A549 (cell line): ENCODE results near the gene IGFN1. TPM values are rescaled to one million over a fixed set of nuclear protein-coding genes. Genes with fewer than 3 reads are reported as not detected.

Experiments used
- ATAC-seq, 2 experiments: fragments of 200-7000 bp in 1 of 2; fragments of >200 bp in 1 of 2; cut with Nextera tagmentation in 1 of 2; cut with Tn5 transposase in 1 of 2; 3 replicates each; pipeline versions ENCODE4 v1.8.0 to v1.9.1; 2018 to 2020; ENCODE audit warnings: mild to moderate bottlenecking in 1 of 2, moderate library complexity in 1 of 2
- CTCF ChIA-PET: fragments of 300-600 bp; sonication (Branson Sonifier 250); formaldehyde crosslinking; extraction: SDS; loops from one replicate; lab custom pipeline; 2021; ENCODE audit warnings: antibody characterized with exemption, inconsistent platforms; lab: Yijun Ruan, JAX
- POLR2A ChIA-PET: fragments of 350-600 bp; formaldehyde crosslinking; extraction: SDS; loops from one replicate; lab custom pipeline; 2021; ENCODE audit warnings: antibody characterized with exemption, inconsistent platforms; lab: Yijun Ruan, JAX
- DNase-seq, 2 experiments: peaks; one replicate each; pipeline versions ENCODE4 v3.0.0 to v3.0.0-alpha.2; 2011 to 2016; ENCODE audit warnings: low read depth in 1 of 2, low spot score in 1 of 2
- FAIRE-seq: peaks from 2 replicates; lab custom pipeline; 2011; peaks lifted over from hg19 to GRCh38; lab: Jason Lieb, UNC
- H3K27ac ChIP-seq, 2 experiments: fragments of >200 bp; sonication (Bioruptor Twin); formaldehyde crosslinking; 3 replicates each; pipeline ENCODE4 v1.5.1; 2016 to 2017
- H3K4me1 ChIP-seq: fragments of >200 bp; sonication (Bioruptor Twin); formaldehyde crosslinking; 3 replicates; pipeline ENCODE4 v1.6.1; 2016
- H3K4me2 ChIP-seq: fragments of >200 bp; sonication (Bioruptor Twin); formaldehyde crosslinking; 3 replicates; pipeline ENCODE4 v1.6.1; 2016
- H3K4me3 ChIP-seq: fragments of >200 bp; sonication (Bioruptor Twin); formaldehyde crosslinking; 3 replicates; pipeline ENCODE4 v1.5.1; 2016
- H3K9me3 ChIP-seq: fragments of >200 bp; sonication (Bioruptor Twin); formaldehyde crosslinking; 3 replicates; pipeline ENCODE4 v1.6.1; 2016
- ATOH8 ChIP-seq: fragments of 250-450 bp; sonication (Bioruptor Pico); IDR thresholded peaks from 2 replicates; pipeline ENCODE4 v1.5.0; 2020; ENCODE audit warnings: low read depth, mild to moderate bottlenecking, moderate library complexity
- CBX8 ChIP-seq: fragments of 200-600 bp; sonication (generic); IDR thresholded peaks from 2 replicates; pipeline ENCODE4 v1.6.1; 2016
- CEBPB ChIP-seq, 2 experiments: fragments of >200 bp in 1 of 2; sonication (Bioruptor Twin) in 1 of 2; formaldehyde crosslinking in 1 of 2; IDR thresholded peaks; 2 replicates each; pipeline ENCODE4 v1.6.1; 2012 to 2016
- CHD4 ChIP-seq: fragments of 200-600 bp; sonication (generic); IDR thresholded peaks from 2 replicates; pipeline ENCODE4 v1.6.1; 2016; ENCODE audit warnings: antibody characterized with exemption, mild to moderate bottlenecking, borderline replicate concordance
- CTCF ChIP-seq: fragments of >200 bp; sonication (Bioruptor Twin); formaldehyde crosslinking; IDR thresholded peaks from 3 replicates; pipeline ENCODE4 v1.5.1; 2016
- EHF ChIP-seq: fragments of 250-450 bp; sonication (Bioruptor Pico); IDR thresholded peaks from 2 replicates; pipeline ENCODE4 v1.5.0; 2020; ENCODE audit warnings: mild to moderate bottlenecking
- ELK1 ChIP-seq: fragments of 150-350 bp; IDR thresholded peaks from 2 replicates; pipeline ENCODE4 v1.6.1; 2014; ENCODE audit warnings: low read depth, mild to moderate bottlenecking, low read length
- EP300 ChIP-seq, 2 experiments: fragments of >200 bp; sonication (Bioruptor Twin); formaldehyde crosslinking; IDR thresholded peaks; 2 replicates in 1 of 2; 3 replicates in 1 of 2; pipeline ENCODE4 v1.6.1; 2016 to 2017
- FOSB ChIP-seq: fragments of 250-450 bp; sonication (Bioruptor Pico); IDR thresholded peaks from 2 replicates; pipeline ENCODE4 v1.5.0; 2020; ENCODE audit warnings: mild to moderate bottlenecking, moderate library complexity
- KDM5A ChIP-seq: fragments of 200-600 bp; sonication (generic); IDR thresholded peaks from 2 replicates; pipeline ENCODE4 v1.6.1; 2016; ENCODE audit warnings: antibody characterized with exemption, mild to moderate bottlenecking
- MAX ChIP-seq: IDR thresholded peaks from 2 replicates; pipeline ENCODE4 v1.6.1; 2012
- MAZ ChIP-seq: fragments of 150-350 bp; IDR thresholded peaks from 2 replicates; pipeline ENCODE4 v1.6.1; 2014; ENCODE audit warnings: antibody characterized with exemption, low read depth, low read length, borderline replicate concordance
- NR3C1 ChIP-seq: fragments of >200 bp; sonication (Bioruptor Twin); formaldehyde crosslinking; IDR thresholded peaks from 3 replicates; pipeline ENCODE4 v1.6.1; 2017
- PBX3 ChIP-seq: IDR thresholded peaks from 2 replicates; pipeline ENCODE4 v1.6.1; 2012
- POLR2AphosphoS2 ChIP-seq: conservative IDR thresholded peaks from 2 replicates; pipeline ENCODE4 v1.6.1; 2012; ENCODE audit warnings: low read length, improper control_type of control experiment, inconsistent platforms
- RNF2 ChIP-seq: fragments of 200-600 bp; sonication (generic); IDR thresholded peaks from 2 replicates; pipeline ENCODE4 v1.6.1; 2016; ENCODE audit warnings: low read depth, mild to moderate bottlenecking, antibody characterized with exemption, moderate library complexity, borderline replicate concordance
- WGBS: methylation state at CpG from one replicate; pipeline ENCODE4 v1.1.6; 2017; ENCODE audit errors: missing lambda C conversion rate; 5-methylcytosine and 5-hydroxymethylcytosine counted together
- polyA minus RNA-seq: library from RNA; depleted of rRNA, polyadenylated mRNA; stranded (reverse); fragments of >200 nt; gene quantifications from 2 replicates; pipeline ENCODE4 v1.2.3, GENCODE V29; 2011; rRNA and poly(A)+ RNA removed
- polyA plus RNA-seq, 4 experiments: library from polyadenylated mRNA; depleted of rRNA in 3 of 4; stranded (reverse); fragments of >200 nt; fragmentation: RNase III in 1 of 4; extraction: RNeasy Plus Mini Kit Qiagen cat#74134 plus additional on column Dnase treatment in 1 of 4; gene quantifications; 2 replicates in 3 of 4; 3 replicates in 1 of 4; pipeline ENCODE4 v1.2.3, GENCODE V29; 2011 to 2017

IGFN1 gene
- polyA plus RNA-seq (2011; rRNA removed) (0.03 TPM in 2 replicates), polyA plus RNA-seq (2017; fragmentation: RNase III; extraction: RNeasy Plus Mini Kit Qiagen cat#74134 plus additional on column Dnase treatment) (2.7 to 4.7 TPM (median 4.6 TPM) in 3 replicates), polyA minus RNA-seq (not detected in 2 replicates)
- polyA plus RNA-seq (2012; cell fraction: cytosol; rRNA removed): 0.13 and 0.23 TPM in 2 replicates
- polyA plus RNA-seq (2012; cell fraction: nucleus; rRNA removed): 1.8 and 1.9 TPM in 2 replicates

GRCh38 chr1:201190624-201191051 is at the start of gene IGFN1:
IGFN1 (plus strand) TSS chr1:201190824; CDS start chr1:201193294, 2,470 bp downstream.
- ChIA-PET CTCF (interaction anchor here (0.9 to 1.8 kb wide), 8 partner anchors 10 to 218 kb away, joined by 3 to 7 read pairs (median 4); no protein-coding TSS in a partner anchor), POLR2A (no interaction called here)
- FAIRE-seq: no peak
- peak within 1 kb of the TSS; percentile 35; the same call in 1 of the 3 replicates for H3K4me2 ChIP-seq
- TF ChIP-seq RNF2 (no peak), CBX8 (no peak), CHD4 (no peak), ELK1 (no peak), NR3C1 (no peak), ATOH8 (no peak), EP300 (IDR thresholded peaks at IDR 0.05) (no peak), CTCF (no peak), EHF (no peak), MAZ (no peak), MAX (no peak), POLR2AphosphoS2 (no peak)
- H3K4me1 ChIP-seq: peaks cover 10% of the 10 kb centered on the region; the same call in 2 of the 3 replicates
- 81% methylated on average over 8 of the region's 9 CpGs for WGBS
- H3K27ac ChIP-seq: peak within 1 kb of the TSS in 1 of 2 experiments; percentile 54; a peak in 3 of 6 replicates
- no peak for ATAC-seq
- no peak within 1 kb of the TSS for H3K4me3 ChIP-seq
- DNase-seq: no peak
- no peaks in the 10 kb centered on the region for H3K9me3 ChIP-seq

GRCh38 chr1:201140941-201141260 is 49.7 kb upstream of the IGFN1 start:
- Histone ChIP-seq H3K4me3 (no peak overlapping the region), H3K27ac (no peak overlapping the region), H3K4me1 (peaks cover 13% of the 10 kb centered on the region; the same call in 1 of the 3 replicates), H3K4me2 (no peak overlapping the region), H3K9me3 (no peaks in the 10 kb centered on the region)
- POLR2A ChIA-PET: no interaction called here
- TF ChIP-seq NR3C1: no peak
- TF ChIP-seq POLR2AphosphoS2: no peak
- TF ChIP-seq KDM5A: no peak
- TF ChIP-seq FOSB: no peak
- no peak for TF ChIP-seq CEBPB (IDR thresholded peaks at IDR 0.05)
- no peak for TF ChIP-seq PBX3
- no peak for TF ChIP-seq ELK1
- ATAC-seq (no peak), DNase-seq (no peak), FAIRE-seq (no peak)
- CTCF ChIA-PET: interaction anchor here (0.5 to 8.2 kb wide), 8 partner anchors 8 to 376 kb away, joined by 3 to 60 read pairs (median 5); partner anchors contain the start of gene ASCL5
- WGBS: 87% methylated on average over 8 of the region's 8 CpGs
